SK-N-SH (cell line): Measurements from ENCODE around the gene SLC22A17.

Source experiments
- CHD2 ChIP-seq: fragments of 150-350 bp; IDR thresholded peaks from 2 replicates; pipeline ENCODE4 v1.6.1; 2018; ENCODE audit warnings: low read length; ENCODE audit not compliant: partially characterized antibody
- EP300 ChIP-seq, 2 experiments: IDR thresholded peaks; 2 replicates each; pipeline versions ENCODE4 v1.4.0 to v1.6.1; 2012; ENCODE audit warnings: borderline replicate concordance in 1 of 2, low read depth in 1 of 2, low read length in 1 of 2
- EZH2phosphoT487 ChIP-seq: fragments of 200-600 bp; sonication (generic); IDR thresholded peaks from 2 replicates; pipeline ENCODE4 v1.6.1; 2017; ENCODE audit warnings: low read depth, mixed run types, mild to moderate bottlenecking, antibody characterized with exemption, moderate library complexity, borderline replicate concordance
- FOXJ3 ChIP-seq: sonication (generic); formaldehyde crosslinking; IDR thresholded peaks from 2 replicates; pipeline ENCODE4 v1.5.1; 2020; ENCODE audit warnings: mild to moderate bottlenecking, missing genetic modification reagents
- GABPA ChIP-seq: IDR thresholded peaks from 2 replicates; pipeline ENCODE4 v1.4.0; 2012; ENCODE audit warnings: low read depth, mild to moderate bottlenecking
- RFX5 ChIP-seq: IDR thresholded peaks from 2 replicates; pipeline ENCODE4 v1.6.1; 2012; ENCODE audit warnings: mild to moderate bottlenecking, improper control_type of control experiment, low read length
- RXRA ChIP-seq: IDR thresholded peaks from 2 replicates; pipeline ENCODE4 v1.4.0; 2012; ENCODE audit warnings: low read depth, mild to moderate bottlenecking, borderline replicate concordance
- TCF12 ChIP-seq: IDR thresholded peaks from 2 replicates; pipeline ENCODE4 v1.4.0; 2012
- TF ChIP-seq, protein P1 (sequence below): fragments of 200-600 bp; sonication (generic); IDR thresholded peaks from 2 replicates; pipeline ENCODE4 v1.6.1; 2017; ENCODE audit warnings: antibody characterized with exemption, mild to moderate bottlenecking, moderate library complexity
- TF ChIP-seq, protein P2 (sequence below): IDR thresholded peaks from 2 replicates; pipeline ENCODE4 v1.6.1; 2012; ENCODE audit warnings: mild to moderate bottlenecking, low read depth, low read length, moderate library complexity
- TF ChIP-seq, protein P3 (sequence below): fragments of 150-350 bp; IDR thresholded peaks from 2 replicates; pipeline ENCODE4 v1.6.1; 2017; ENCODE audit warnings: antibody characterized with exemption, low read length, low read depth, borderline replicate concordance
- TF ChIP-seq, protein P4 (sequence below): IDR thresholded peaks from 2 replicates; pipeline ENCODE4 v1.4.0; 2012; ENCODE audit warnings: low read depth
- TF ChIP-seq, protein P5 (sequence below): IDR thresholded peaks from 2 replicates; pipeline ENCODE4; 2012

DNA sequence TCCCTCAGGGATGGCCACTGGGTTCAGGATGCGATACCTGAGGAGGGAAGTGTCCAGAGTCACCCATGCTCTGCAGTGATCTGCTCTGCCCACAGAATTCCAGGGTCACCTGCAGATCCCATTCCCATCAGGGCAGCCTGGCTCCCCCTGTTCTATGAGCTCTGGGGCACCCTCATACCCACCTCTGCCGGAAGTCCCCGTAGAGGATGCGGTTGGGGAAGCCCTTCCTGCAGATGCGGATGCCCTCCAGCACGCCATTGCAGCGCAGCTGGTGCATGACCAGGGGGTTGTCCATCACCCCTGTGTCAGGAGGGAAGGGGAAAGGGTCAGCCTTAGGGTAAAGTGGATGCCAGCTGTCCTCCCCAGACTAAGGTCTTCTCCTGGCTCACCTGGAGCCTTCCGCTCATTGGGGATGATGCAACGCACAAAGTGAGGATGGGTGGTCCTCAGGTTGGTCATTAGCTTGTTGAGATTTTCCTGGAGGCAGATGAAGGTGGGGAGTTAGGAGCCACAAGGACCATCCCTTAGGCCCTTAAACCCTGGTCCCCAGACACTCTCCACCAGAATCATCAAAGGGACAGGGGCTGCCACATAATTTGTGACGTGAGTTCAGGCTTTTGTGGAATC, 44.2 kb upstream of the SLC22A17 start:
- TF ChIP-seq, protein P1, sequence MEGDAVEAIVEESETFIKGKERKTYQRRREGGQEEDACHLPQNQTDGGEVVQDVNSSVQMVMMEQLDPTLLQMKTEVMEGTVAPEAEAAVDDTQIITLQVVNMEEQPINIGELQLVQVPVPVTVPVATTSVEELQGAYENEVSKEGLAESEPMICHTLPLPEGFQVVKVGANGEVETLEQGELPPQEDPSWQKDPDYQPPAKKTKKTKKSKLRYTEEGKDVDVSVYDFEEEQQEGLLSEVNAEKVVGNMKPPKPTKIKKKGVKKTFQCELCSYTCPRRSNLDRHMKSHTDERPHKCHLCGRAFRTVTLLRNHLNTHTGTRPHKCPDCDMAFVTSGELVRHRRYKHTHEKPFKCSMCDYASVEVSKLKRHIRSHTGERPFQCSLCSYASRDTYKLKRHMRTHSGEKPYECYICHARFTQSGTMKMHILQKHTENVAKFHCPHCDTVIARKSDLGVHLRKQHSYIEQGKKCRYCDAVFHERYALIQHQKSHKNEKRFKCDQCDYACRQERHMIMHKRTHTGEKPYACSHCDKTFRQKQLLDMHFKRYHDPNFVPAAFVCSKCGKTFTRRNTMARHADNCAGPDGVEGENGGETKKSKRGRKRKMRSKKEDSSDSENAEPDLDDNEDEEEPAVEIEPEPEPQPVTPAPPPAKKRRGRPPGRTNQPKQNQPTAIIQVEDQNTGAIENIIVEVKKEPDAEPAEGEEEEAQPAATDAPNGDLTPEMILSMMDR = no peak
- TF ChIP-seq CHD2 (no peak), RFX5 (no peak), EZH2phosphoT487 (no peak), EP300 (IDR thresholded peaks at IDR 0.05; ENCODE audit: borderline replicate concordance in 1 of 2, low read depth in 1 of 2, low read length in 1 of 2) (no peak), TCF12 (no peak), GABPA (no peak), RXRA (no peak), FOXJ3 (no peak)
- TF ChIP-seq, protein P2, sequence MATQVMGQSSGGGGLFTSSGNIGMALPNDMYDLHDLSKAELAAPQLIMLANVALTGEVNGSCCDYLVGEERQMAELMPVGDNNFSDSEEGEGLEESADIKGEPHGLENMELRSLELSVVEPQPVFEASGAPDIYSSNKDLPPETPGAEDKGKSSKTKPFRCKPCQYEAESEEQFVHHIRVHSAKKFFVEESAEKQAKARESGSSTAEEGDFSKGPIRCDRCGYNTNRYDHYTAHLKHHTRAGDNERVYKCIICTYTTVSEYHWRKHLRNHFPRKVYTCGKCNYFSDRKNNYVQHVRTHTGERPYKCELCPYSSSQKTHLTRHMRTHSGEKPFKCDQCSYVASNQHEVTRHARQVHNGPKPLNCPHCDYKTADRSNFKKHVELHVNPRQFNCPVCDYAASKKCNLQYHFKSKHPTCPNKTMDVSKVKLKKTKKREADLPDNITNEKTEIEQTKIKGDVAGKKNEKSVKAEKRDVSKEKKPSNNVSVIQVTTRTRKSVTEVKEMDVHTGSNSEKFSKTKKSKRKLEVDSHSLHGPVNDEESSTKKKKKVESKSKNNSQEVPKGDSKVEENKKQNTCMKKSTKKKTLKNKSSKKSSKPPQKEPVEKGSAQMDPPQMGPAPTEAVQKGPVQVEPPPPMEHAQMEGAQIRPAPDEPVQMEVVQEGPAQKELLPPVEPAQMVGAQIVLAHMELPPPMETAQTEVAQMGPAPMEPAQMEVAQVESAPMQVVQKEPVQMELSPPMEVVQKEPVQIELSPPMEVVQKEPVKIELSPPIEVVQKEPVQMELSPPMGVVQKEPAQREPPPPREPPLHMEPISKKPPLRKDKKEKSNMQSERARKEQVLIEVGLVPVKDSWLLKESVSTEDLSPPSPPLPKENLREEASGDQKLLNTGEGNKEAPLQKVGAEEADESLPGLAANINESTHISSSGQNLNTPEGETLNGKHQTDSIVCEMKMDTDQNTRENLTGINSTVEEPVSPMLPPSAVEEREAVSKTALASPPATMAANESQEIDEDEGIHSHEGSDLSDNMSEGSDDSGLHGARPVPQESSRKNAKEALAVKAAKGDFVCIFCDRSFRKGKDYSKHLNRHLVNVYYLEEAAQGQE = no peak
- TF ChIP-seq, protein P3, sequence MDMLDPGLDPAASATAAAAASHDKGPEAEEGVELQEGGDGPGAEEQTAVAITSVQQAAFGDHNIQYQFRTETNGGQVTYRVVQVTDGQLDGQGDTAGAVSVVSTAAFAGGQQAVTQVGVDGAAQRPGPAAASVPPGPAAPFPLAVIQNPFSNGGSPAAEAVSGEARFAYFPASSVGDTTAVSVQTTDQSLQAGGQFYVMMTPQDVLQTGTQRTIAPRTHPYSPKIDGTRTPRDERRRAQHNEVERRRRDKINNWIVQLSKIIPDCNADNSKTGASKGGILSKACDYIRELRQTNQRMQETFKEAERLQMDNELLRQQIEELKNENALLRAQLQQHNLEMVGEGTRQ = no peak
- TF ChIP-seq, protein P4, sequence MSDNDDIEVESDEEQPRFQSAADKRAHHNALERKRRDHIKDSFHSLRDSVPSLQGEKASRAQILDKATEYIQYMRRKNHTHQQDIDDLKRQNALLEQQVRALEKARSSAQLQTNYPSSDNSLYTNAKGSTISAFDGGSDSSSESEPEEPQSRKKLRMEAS = no peak
- TF ChIP-seq, protein P5, sequence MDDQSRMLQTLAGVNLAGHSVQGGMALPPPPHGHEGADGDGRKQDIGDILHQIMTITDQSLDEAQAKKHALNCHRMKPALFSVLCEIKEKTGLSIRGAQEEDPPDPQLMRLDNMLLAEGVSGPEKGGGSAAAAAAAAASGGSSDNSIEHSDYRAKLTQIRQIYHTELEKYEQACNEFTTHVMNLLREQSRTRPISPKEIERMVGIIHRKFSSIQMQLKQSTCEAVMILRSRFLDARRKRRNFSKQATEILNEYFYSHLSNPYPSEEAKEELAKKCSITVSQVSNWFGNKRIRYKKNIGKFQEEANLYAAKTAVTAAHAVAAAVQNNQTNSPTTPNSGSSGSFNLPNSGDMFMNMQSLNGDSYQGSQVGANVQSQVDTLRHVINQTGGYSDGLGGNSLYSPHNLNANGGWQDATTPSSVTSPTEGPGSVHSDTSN = no peak
